Neural cell (in vitro differentiated cells): Measurements from ENCODE around the gene ARHGAP40. TPM values are rescaled to one million over a fixed set of nuclear protein-coding genes. Genes with fewer than 3 reads are reported as not detected.

Experiments used
- H2AFZ ChIP-seq: fragments of 200-600, 300-800 bp; sonication (generic), shearing (Covaris generic); 2 replicates; pipeline ENCODE4 v1.6.0; 2014; ENCODE audit warnings: low read depth, mild to moderate bottlenecking, antibody characterized with exemption, low read length, moderate library complexity
- H3F3A ChIP-seq: fragments of 200-600 bp; shearing (Covaris generic); 2 replicates; pipeline ENCODE4 v1.6.1; 2016; ENCODE audit warnings: mild to moderate bottlenecking, moderate library complexity, mixed read lengths, antibody characterized with exemption, low read length; ENCODE audit not compliant: insufficient read depth, poor library complexity, severe bottlenecking
- H3K27ac ChIP-seq: fragments of 200-600, 300-800 bp; sonication (generic), shearing (Covaris generic); 2 replicates; pipeline ENCODE4 v1.5.1; 2014; ENCODE audit warnings: mild to moderate bottlenecking, low read length, moderate library complexity
- H3K27me3 ChIP-seq: fragments of 300-800, 200-600 bp; sonication (generic), shearing (Covaris generic); 2 replicates; pipeline ENCODE4 v1.6.0; 2014; ENCODE audit warnings: mild to moderate bottlenecking, low read depth, low read length, moderate library complexity; ENCODE audit not compliant: insufficient read depth
- H3K36me3 ChIP-seq: fragments of 300-800, 200-600 bp; sonication (generic), shearing (Covaris generic); 2 replicates; pipeline ENCODE4 v1.5.1; 2014; ENCODE audit warnings: mild to moderate bottlenecking, antibody characterized with exemption, low read length, moderate library complexity; ENCODE audit not compliant: insufficient read depth
- H3K4me2 ChIP-seq: fragments of 300-800, 200-600 bp; sonication (generic), shearing (Covaris generic); 2 replicates; pipeline ENCODE4 v1.6.0; 2014; ENCODE audit warnings: mild to moderate bottlenecking, low read length
- H3K4me3 ChIP-seq: fragments of 300-800, 200-600 bp; sonication (generic), shearing (Covaris generic); 2 replicates; pipeline ENCODE4 v1.5.1; 2014; ENCODE audit warnings: mild to moderate bottlenecking, low read length, moderate library complexity
- H3K79me2 ChIP-seq: fragments of 200-600 bp; shearing (Covaris generic); replicated peaks from 2 replicates; pipeline ENCODE4 v1.6.0; 2014; ENCODE audit warnings: mild to moderate bottlenecking, low read length, moderate library complexity; ENCODE audit not compliant: insufficient read depth
- H3K9ac ChIP-seq: fragments of 300-800, 200-600 bp; sonication (generic), shearing (Covaris generic); 2 replicates; pipeline ENCODE4 v1.6.1; 2016; ENCODE audit warnings: mild to moderate bottlenecking, low read length, mixed read lengths
- H3K9me2 ChIP-seq: fragments of 200-600 bp; shearing (Covaris generic); 2 replicates; pipeline ENCODE4 v1.6.1; 2016; ENCODE audit warnings: mild to moderate bottlenecking, low read length, mixed read lengths; ENCODE audit not compliant: insufficient read depth
- H3K9me3 ChIP-seq: fragments of 200-600, 300-800 bp; sonication (generic), shearing (Covaris generic); 2 replicates; pipeline ENCODE4 v1.6.1; 2016; ENCODE audit warnings: mild to moderate bottlenecking, mixed run types, low read length, moderate library complexity, mixed read lengths
- H4K20me1 ChIP-seq: fragments of 200-600 bp; shearing (Covaris generic); 2 replicates; pipeline ENCODE4 v1.6.1; 2016; ENCODE audit warnings: mild to moderate bottlenecking, mixed run types; ENCODE audit not compliant: insufficient read depth
- CTCF ChIP-seq: fragments of 450-650 bp; IDR thresholded peaks from 2 replicates; pipeline ENCODE4 v1.5.1; 2014; ENCODE audit warnings: antibody characterized with exemption, mild to moderate bottlenecking, moderate library complexity; ENCODE audit not compliant: poor library complexity, severe bottlenecking
- EP300 ChIP-seq: fragments of 450-650 bp; conservative IDR thresholded peaks from 2 replicates; pipeline ENCODE4 v1.6.1; 2014; ENCODE audit warnings: antibody characterized with exemption, mild to moderate bottlenecking, moderate library complexity; ENCODE audit not compliant: poor library complexity, severe bottlenecking
- EZH2 ChIP-seq: fragments of 200-600, 300-800 bp; shearing (Covaris generic), sonication (generic); IDR thresholded peaks from 2 replicates; pipeline ENCODE4 v1.6.1; 2014; ENCODE audit warnings: antibody characterized with exemption, low read length, borderline replicate concordance, mild to moderate bottlenecking; ENCODE audit not compliant: insufficient read depth, poor library complexity, severe bottlenecking
- MXI1 ChIP-seq: fragments of 450-650 bp; conservative IDR thresholded peaks from 2 replicates; pipeline ENCODE4 v1.6.1; 2014; ENCODE audit warnings: antibody characterized with exemption, mild to moderate bottlenecking; ENCODE audit not compliant: poor library complexity, severe bottlenecking
- POLR2AphosphoS5 ChIP-seq: IDR thresholded peaks from 2 replicates; pipeline ENCODE4 v1.6.1; 2012
- RAD21 ChIP-seq: fragments of 450-650 bp; conservative IDR thresholded peaks from 2 replicates; pipeline ENCODE4 v1.6.1; 2014; ENCODE audit warnings: antibody characterized with exemption, mild to moderate bottlenecking, moderate library complexity
- REST ChIP-seq: IDR thresholded peaks from 2 replicates; pipeline ENCODE4 v1.6.1; 2012; ENCODE audit warnings: borderline replicate concordance
- SMC3 ChIP-seq: fragments of 450-650 bp; conservative IDR thresholded peaks from 2 replicates; pipeline ENCODE4 v1.6.1; 2014; ENCODE audit warnings: antibody characterized with exemption, mild to moderate bottlenecking, moderate library complexity; ENCODE audit not compliant: poor library complexity
- TAF1 ChIP-seq: IDR thresholded peaks from 2 replicates; pipeline ENCODE4 v1.6.1; 2012; ENCODE audit warnings: low read depth
- polyA plus RNA-seq: library from polyadenylated mRNA; depleted of rRNA; stranded (reverse); fragments of >200 nt; gene quantifications from 2 replicates; pipeline ENCODE4 v1.2.3, GENCODE V29; 2014

Gene ARHGAP40
- polyA plus RNA-seq, 1 donor from 2014 or later = 0.61 TPM

- no peak overlapping the region for H3K4me2 ChIP-seq
- TF ChIP-seq REST (no peak), EP300 (no peak), MXI1 (no peak), EZH2 (no peak), SMC3 (no peak), CTCF (no peak), RAD21 (no peak), TAF1 (no peak)
- no peaks in the 10 kb centered on the region for H3K27me3 ChIP-seq
- H4K20me1 ChIP-seq = no peaks in the 10 kb centered on the region
- no peak overlapping the region for H3K9ac ChIP-seq
- no peaks in the 10 kb centered on the region for H3K9me2 ChIP-seq
- H3K36me3 ChIP-seq = no peaks in the 10 kb centered on the region
- H3K79me2 ChIP-seq = no peaks in the 10 kb centered on the region
- no peaks in the 10 kb centered on the region for H3K9me3 ChIP-seq
- H2AFZ ChIP-seq = no peak overlapping the region
- H3F3A ChIP-seq = no peaks in the 10 kb centered on the region
- H3K27ac ChIP-seq = no peak overlapping the region
- H3K4me3 ChIP-seq = no peak overlapping the region
These were observed 25.5 kb downstream of the ARHGAP40 start for GRCh38 chr20:38626921-38627659.

- TF ChIP-seq POLR2AphosphoS5 (no peak), EZH2 (no peak), EP300 (no peak), REST (no peak), TAF1 (no peak), CTCF (no peak), SMC3 (no peak), RAD21 (no peak), MXI1 (no peak)
- Histone ChIP-seq H3K4me3 (no peak overlapping the region), H3K79me2 (no peaks in the 10 kb centered on the region), H3K9me3 (no peaks in the 10 kb centered on the region), H3K27ac (no peak overlapping the region), H3K36me3 (no peaks in the 10 kb centered on the region), H3K4me2 (no peak overlapping the region), H3K9me2 (no peaks in the 10 kb centered on the region), H3K9ac (no peak overlapping the region), H2AFZ (no peak overlapping the region), H3K27me3 (no peaks in the 10 kb centered on the region), H3F3A (no peaks in the 10 kb centered on the region), H4K20me1 (no peaks in the 10 kb centered on the region)
These were observed 27.2 kb downstream of the ARHGAP40 start for GRCh38 chr20:38628580-38629470.
